Amniotic stem cell (primary cell): ENCODE data around the gene AFG1L.
"Not testable (repeated sequence)": the region's sequence is repeated elsewhere in the genome, so short reads cannot be mapped to it uniquely, and the experiment has no call there.

Source experiments
- DNase-seq: peaks from one replicate; lab custom pipeline; 2025; lab: John Stamatoyannopoulos, UW

Gene AFG1L

GRCh38 chr6:108291091-108291490 is 3.8 kb upstream of the AFG1L start:
- DNase-seq, result no peak

- DNase-seq, result not testable (repeated sequence)
Observed at GRCh38 chr6:108292561-108292960, 2.3 kb upstream of the AFG1L start.

GRCh38 chr6:108293527-108294296 is 1.1 kb upstream of the AFG1L start:
- no peak for DNase-seq

DNA sequence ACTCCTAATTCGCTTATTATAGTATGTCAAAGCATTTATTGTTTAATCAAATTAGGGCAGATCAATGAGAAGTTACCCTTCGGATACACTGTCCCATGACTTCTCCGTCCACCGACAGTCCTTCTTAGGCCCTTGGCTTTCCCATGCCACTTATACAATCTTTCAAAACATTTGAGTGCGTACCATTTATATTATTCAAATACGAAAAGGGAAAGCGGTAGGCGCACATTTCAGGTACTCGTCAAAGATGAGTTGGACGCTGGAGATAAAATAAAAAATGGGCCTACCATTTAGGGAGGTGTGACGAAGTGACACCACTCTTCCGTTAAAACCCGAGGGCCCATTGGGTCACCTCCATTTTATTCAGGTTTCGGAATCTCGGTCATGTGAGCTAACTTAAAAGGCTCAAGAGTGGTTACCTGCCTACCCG is 542 bp upstream of the AFG1L start:
- no peak for DNase-seq

DNA sequence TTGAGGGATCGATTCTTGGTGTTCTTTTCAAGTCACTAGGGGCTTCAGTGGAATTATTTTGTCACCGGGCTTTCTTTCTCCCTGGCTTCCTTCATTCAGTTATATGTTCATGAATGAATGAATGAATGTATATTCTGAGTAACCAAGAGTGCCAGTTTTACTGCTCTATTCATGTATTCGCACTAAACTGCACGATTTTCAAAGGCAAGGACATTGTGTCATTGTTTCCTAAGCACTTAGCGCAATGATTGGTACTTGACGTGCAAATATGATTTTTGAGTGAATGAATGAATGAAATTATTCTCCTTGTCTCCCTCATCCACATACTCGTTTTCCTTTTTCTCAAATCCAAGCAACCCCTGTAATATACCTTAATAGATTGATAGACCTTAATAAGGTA is 822 bp downstream of the AFG1L start:
- DNase-seq, result no peak

DNA sequence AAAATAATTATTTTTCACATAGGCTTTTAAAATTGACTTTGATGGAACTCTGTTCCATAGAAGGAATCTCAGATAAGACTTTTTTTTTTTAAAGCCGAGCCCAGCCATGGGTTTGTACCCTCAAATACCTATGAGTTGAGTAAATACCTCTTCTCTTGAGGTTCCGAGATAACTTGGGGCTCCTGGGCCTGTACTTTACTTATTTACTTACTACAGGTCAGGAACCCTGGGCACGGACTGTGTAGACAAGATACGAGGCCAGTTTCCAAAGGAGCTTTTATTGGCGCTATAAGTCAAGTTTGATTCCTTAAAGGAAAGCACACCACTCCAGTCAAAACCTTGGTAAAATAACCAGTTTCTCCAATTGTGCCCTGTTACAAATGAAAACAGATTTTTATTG is 7.5 kb downstream of the AFG1L start:
- DNase-seq, result no peak

DNA sequence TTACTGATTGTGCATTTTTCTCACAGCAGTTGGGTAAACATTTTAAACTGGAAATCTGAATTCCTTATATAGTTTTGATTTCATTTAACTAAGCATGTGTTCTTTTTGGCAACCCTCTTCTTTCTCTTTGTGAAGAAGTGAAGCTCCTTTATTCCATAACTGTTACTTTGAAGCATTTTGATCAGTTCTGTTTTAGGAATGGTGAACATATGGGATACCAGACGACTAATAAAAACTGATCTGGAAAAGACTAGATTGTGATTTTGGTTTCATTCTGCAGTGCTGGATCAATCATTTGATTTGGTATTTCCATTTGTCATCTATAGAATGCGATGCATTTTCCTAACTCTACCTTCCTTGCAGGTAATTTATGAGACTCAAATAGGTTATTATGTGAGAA is 9.8 kb downstream of the AFG1L start:
- no peak for DNase-seq

- not testable (repeated sequence) for DNase-seq
Observed at GRCh38 chr6:108308641-108309040, 13.8 kb downstream of the AFG1L start.

GRCh38 chr6:108309844-108310243 is 15.0 kb downstream of the AFG1L start:
- DNase-seq, result no peak

GRCh38 chr6:108312605-108313004 is 17.8 kb downstream of the AFG1L start:
- DNase-seq, result no peak

DNA sequence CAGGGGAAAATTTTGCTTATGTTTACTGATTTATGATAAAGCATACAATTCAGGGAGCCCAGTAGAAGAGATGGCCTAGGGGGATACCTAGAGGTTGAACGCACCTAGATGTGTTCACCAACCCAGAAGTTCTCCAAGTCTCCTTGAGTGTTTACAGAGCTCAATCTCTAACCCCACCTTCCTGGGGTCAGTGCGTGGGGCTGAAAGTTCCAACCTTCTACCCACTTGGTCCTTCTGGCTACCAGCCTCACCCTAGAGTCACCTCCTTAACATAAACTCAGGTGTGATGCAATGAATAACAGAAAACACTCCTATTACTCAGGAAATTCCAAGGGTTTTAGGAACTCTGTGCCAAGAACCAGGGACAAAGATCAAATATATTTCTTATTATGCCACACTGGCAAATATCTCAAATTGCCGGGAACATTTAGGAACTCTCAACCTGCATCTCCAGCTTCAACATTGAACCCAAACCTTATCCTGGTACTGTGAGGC is 26.4 kb downstream of the AFG1L start:
- no peak for DNase-seq

GRCh38 chr6:108322728-108323127 is 27.9 kb downstream of the AFG1L start:
- DNase-seq, result no peak

- DNase-seq, result no peak
Observed at GRCh38 chr6:108323710-108324466, 29.0 kb downstream of the AFG1L start.

DNA sequence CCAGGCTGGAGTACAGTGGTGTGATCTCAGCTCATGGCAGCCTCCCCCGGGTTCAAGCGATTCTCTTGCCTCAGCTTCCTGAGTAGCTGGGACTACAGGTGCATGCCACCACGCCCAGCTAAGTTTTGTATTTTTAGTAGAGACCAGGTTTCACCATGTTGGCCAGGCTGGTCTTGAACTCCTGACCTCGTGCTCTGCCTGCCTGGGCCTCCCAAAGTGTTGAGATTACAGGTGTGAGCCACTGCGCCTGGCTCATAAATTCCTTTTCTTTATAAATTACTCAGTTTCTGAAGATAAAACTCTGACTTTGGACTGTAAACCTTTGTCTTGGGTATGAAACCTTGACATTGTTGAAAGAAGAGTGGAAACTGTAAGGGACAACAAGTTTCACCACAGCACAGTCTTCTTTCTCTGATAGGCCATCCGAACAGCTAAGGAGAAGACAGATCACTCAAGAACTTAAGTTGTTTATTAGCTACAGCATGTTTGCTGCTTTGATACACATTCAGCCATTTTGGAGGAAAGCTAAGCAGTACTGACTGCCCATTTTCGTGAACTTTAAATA is 35.4 kb downstream of the AFG1L start:
- DNase-seq, result not testable (repeated sequence)

DNA sequence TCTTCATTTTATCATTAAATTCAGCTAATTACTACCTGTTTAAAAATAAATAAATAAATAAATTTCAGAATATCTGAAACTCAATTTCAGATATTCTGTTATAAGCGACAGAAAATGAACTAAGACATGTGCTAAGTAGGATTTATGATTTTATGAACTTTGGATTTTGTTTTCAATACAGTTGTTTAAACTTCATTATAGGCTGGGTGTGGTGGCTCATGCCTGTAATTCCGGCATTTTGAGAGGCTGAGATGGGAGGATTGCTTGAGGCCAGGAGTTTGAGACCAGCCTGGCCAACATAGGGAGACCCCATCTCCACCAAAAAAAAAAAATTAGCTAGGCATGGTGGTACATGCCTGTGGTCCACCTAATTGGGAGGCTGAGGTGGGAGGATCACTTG is 36.0 kb downstream of the AFG1L start:
- DNase-seq, result no peak

- no peak for DNase-seq
Observed at GRCh38 chr6:108331982-108332381, 37.1 kb downstream of the AFG1L start.

DNA sequence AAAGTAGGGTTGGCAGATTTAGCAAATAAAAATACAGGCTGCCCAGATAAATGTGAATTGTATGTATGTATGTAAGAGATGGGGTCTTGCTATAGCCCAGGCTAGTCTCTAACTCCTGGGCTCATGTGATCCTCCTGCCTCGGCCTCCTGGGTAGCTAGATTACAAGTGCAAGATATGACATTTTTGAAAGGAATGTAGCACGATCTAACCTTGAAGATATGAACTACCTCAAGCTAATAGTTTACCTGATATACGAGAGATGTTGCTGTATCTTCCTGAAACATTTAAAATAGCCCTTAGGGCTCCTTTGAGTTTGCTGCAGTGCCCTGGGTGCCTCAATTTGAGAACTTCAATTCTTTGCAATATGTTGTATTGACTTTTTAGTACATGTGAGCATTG is 42.1 kb downstream of the AFG1L start:
- no peak for DNase-seq

DNA sequence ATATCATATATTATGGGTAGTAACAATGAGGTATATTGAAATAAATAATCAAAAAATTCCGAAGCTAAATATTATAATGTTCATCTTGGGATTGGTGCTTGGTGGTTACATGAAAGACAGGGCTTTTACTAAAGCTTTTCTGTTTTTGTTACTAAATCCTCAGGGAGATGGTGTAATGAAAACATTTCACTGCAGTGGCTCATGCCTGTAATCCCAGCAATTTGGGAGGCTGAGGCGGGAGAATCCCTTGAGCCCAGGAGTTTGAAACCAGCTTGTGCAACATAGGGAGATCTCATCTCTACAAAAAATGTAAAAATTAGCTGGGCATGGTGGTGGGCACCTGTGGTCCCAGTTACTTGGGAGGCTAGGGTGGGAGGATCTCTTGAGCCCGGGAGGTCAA is 42.9 kb downstream of the AFG1L start:
- DNase-seq, result no peak

DNA sequence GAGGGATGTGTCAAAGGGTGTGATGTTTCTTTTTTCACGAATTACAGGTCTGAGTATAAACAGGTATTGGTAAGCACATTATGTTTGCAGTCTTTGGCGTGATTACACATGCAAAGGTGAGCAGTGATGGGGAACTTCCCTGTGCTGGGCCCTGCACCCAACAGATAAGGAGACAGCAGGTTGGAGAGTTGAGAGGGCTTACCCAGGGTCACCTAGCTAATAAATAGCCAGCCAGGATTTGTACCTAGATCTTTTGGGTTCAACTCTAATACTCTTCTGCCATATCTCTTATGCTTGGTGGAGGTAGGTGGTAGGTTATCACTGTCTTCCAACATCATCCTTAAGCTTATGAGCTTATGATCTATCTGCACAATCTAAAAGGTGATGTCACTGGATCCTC is 46.5 kb downstream of the AFG1L start:
- DNase-seq, result no peak

DNA sequence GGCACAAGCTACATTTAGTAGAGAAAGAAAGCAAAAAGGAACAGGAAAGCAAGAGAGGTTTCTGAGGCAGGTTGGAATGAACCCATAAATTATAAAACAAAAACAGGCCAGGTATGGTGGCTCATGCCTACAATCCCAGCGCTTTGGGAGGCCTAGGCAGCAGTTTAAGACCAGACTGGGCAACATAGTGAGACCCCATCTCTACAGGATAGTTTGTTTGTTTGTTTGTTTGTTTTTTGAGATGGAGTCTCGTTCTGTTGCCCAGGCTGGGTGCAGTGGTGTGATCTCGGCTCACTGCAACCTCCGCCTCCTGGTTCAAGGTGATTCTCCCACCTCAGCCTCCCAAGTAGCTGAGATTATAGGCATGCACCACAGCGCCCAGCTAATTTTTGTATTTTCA is 49.0 kb downstream of the AFG1L start:
- DNase-seq, result no peak

DNA sequence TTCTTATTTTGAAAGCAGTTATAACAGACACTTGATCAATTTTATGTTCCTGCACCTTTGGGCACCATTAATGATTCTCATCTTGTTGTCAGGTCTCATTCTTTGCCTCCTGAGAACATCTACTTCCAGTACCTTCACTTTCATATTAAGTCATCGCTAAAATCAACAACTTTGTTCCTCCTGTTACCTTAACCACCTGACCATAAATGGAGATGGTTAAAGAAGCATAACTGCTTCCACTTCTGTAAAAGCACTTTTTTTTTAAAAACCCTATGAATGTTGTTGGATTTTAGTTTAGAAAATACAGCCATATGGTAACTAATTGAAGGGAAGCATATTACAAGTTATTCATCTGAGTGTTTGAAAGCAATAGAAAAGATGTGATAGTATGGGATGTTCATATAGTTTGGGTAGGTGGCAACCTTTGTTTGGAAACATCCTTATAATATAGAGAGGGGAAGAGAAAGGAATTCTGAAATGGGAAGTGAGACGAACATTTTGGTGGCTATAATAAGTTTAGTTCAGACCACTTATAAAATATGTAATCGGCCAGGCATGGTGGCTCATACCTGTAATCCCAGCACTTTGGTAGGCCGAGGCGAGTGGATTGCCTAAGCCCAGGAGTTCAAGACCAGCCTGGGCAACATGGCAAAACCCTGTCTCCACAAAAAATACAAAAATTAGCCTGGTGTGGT is 53.9 kb downstream of the AFG1L start:
- no peak for DNase-seq

DNA sequence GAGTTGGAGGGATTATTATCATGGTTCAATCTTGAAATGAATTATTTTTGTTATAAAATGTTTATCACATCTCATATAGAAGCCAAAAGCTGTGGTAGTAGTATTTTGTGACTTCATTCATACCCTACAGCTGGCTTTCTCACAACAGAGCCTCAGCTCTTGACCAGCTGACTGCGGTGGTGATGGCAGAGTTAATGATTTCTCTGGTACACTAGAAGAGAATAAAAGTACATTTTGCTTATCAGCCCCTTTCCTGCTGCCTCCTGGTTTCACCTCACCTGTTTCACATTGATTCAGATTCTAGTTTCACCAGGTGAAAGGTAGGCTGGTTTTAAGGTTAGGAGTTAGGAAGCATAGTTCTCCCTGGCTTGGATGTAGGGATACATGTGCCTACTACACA is 55.7 kb downstream of the AFG1L start:
- DNase-seq, result no peak
